Lung (tissue), 12 donors: Measurements from ENCODE around the gene NDUFA7. TPM values are rescaled to one million over a fixed set of nuclear protein-coding genes. Genes with fewer than 3 reads are reported as not detected.
A peak's percentile ranks its signal among the peaks of the same experiment; 100 is the strongest.
"Not testable (repeated sequence)": the region's sequence is repeated elsewhere in the genome, so short reads cannot be mapped to it uniquely, and the experiment has no call there.

ENCODE experiments used
- ATAC-seq: fragments of 200-7000 bp; cut with Tn5 transposase; one replicate; pipeline ENCODE4 v1.9.1; 2020; ENCODE audit warnings: moderate number of reproducible peaks; ENCODE audit not compliant: insufficient read depth, low FRiP score
- DNase-seq, 3 donors: peaks; one replicate each; pipeline ENCODE4 v3.0.0-alpha.2; 2013 to 2017
- H3K27ac ChIP-seq, 2 donors: one replicate each; pipeline ENCODE4 v1.5.1; 2013; ENCODE audit warnings: mild to moderate bottlenecking in 2 of 2, moderate library complexity in 2 of 2, control low read depth in 1 of 2, inconsistent platforms in 1 of 2, low read depth in 1 of 2, low read length in 1 of 2
- H3K27me3 ChIP-seq, 3 donors: one replicate each; pipeline ENCODE4 v1.5.1; 2013; ENCODE audit warnings: low read length in 2 of 3; ENCODE audit not compliant: control insufficient read depth in 3 of 3, insufficient read depth in 3 of 3
- H3K36me3 ChIP-seq, 4 donors: one replicate each; pipeline ENCODE4 v1.5.1; 2013; ENCODE audit warnings: low read length in 4 of 4, mild to moderate bottlenecking in 1 of 4, moderate library complexity in 1 of 4; ENCODE audit not compliant: control insufficient read depth in 4 of 4, insufficient read depth in 4 of 4
- H3K4me1 ChIP-seq, 5 donors: one replicate each; pipeline ENCODE4 v1.5.1; 2013; ENCODE audit warnings: low read length in 5 of 5, mild to moderate bottlenecking in 2 of 5, moderate library complexity in 1 of 5; ENCODE audit not compliant: control insufficient read depth in 5 of 5, insufficient read depth in 5 of 5
- H3K4me3 ChIP-seq: one replicate; pipeline ENCODE4 v1.5.1; 2013; ENCODE audit warnings: mild to moderate bottlenecking, control low read depth, moderate library complexity
- H3K9ac ChIP-seq, 2 donors: one replicate each; pipeline ENCODE4 v1.5.1; 2013; ENCODE audit warnings: low read length in 2 of 2, control low read depth in 1 of 2; ENCODE audit not compliant: insufficient read depth in 1 of 2
- H3K9me3 ChIP-seq, 4 donors: one replicate each; pipeline ENCODE4 v1.5.1; 2013; ENCODE audit warnings: low read length in 3 of 4, mild to moderate bottlenecking in 1 of 4, moderate library complexity in 1 of 4; ENCODE audit not compliant: control insufficient read depth in 4 of 4, insufficient read depth in 3 of 4
- CTCF ChIP-seq: IDR thresholded peaks from 2 replicates; pipeline ENCODE4 v1.5.1; 2012; ENCODE audit warnings: mild to moderate bottlenecking; ENCODE audit errors: control extremely low read depth, extremely low read depth
- WGBS, 2 donors: extraction: QIAGEN DNeasy Blood & Tissue Kit; methylation state at CpG; one replicate each; pipeline ENCODE4 v1.1.7; 2013; 5-methylcytosine and 5-hydroxymethylcytosine counted together
- polyA plus RNA-seq, 2 donors: library from polyadenylated mRNA; stranded (reverse); fragments of 200-250 nt; gene quantifications; one replicate each; pipeline ENCODE4 v1.2.1, GENCODE V29; 2013
- total RNA-seq, 2 donors: library from RNA; depleted of rRNA in 1 of 2; stranded (reverse); fragments of >200 nt in 1 of 2; gene quantifications; one replicate each; pipeline ENCODE4 v1.2.1, GENCODE V29; 2014 to 2021
- donor health status: control.
- donor health status: control.
- donor health status: Bipolar disorder and iron deficiency.
- donor health status: healthy.
- donor health status: DM: yes; HTN: yes; CAD: no.

Gene NDUFA7
- total and polyA plus RNA-seq, 4 donors: 10.6 to 239 (median 86.8) TPM

- no peak overlapping the region for H3K4me3 ChIP-seq
- no peaks in the 10 kb centered on the region for H3K27me3 ChIP-seq
- ATAC-seq: peak; percentile 37
- no peak overlapping the region for H3K27ac ChIP-seq
- peaks cover 0 to 6% (median 0%) of the 10 kb centered on the region in 5 donors for H3K4me1 ChIP-seq
- no peak for TF ChIP-seq CTCF
- WGBS, 2 donors: 66 to 72% methylated on average over 11 of the region's 11 CpGs
- no peak for DNase-seq
- peaks cover 0 to 8% (median 0%) of the 10 kb centered on the region in 4 donors for H3K36me3 ChIP-seq
- H3K9me3 ChIP-seq: no peaks in the 10 kb centered on the region
- H3K9ac ChIP-seq: no peak overlapping the region
These were observed 18.9 kb downstream of the NDUFA7 start for GRCh38 chr19:8302357-8302691.

- no CpG with 5 or more reads among the region's 9 CpGs for WGBS, 2 donors
- H3K4me3 ChIP-seq, DNase-seq, ATAC-seq, H3K36me3 ChIP-seq, H3K27ac ChIP-seq, H3K9me3 ChIP-seq, H3K27me3 ChIP-seq, H3K9ac ChIP-seq, H3K4me1 ChIP-seq: not testable (repeated sequence)
These were observed 29.8 kb downstream of the NDUFA7 start for GRCh38 chr19:8291337-8291736.

GRCh38 chr19:8276508-8276907 lies 44.7 kb downstream of the NDUFA7 start:
- H3K9ac ChIP-seq, H3K27me3 ChIP-seq, H3K27ac ChIP-seq, H3K4me3 ChIP-seq, DNase-seq, H3K4me1 ChIP-seq, ATAC-seq, H3K36me3 ChIP-seq, H3K9me3 ChIP-seq: not testable (repeated sequence)
- WGBS, 2 donors: no CpG with 5 or more reads among the region's 9 CpGs

GRCh38 chr19:8269724-8270123 lies 51.5 kb downstream of the NDUFA7 start:
- Histone ChIP-seq H3K4me3 (peak overlapping the region; percentile 3), H3K27ac (no peak overlapping the region), H3K9me3 (no peaks in the 10 kb centered on the region), H3K9ac (no peak overlapping the region), H3K36me3 (no peaks in the 10 kb centered on the region), H3K27me3 (no peaks in the 10 kb centered on the region), H3K4me1 (peaks cover 0 to 3% (median 0%) of the 10 kb centered on the region in 5 donors)
- no peak for ATAC-seq
- DNase-seq: no peak
- 87 to 91% methylated on average over 3 of the region's 3 CpGs for WGBS, 2 donors
- no peak for TF ChIP-seq CTCF

GRCh38 chr19:8265872-8266271 lies 55.3 kb downstream of the NDUFA7 start:
- Histone ChIP-seq H3K27ac (no peak overlapping the region), H3K27me3 (no peaks in the 10 kb centered on the region), H3K9ac (no peak overlapping the region), H3K4me3 (no peak overlapping the region), H3K4me1 (peaks cover 0 to 3% (median 0%) of the 10 kb centered on the region in 5 donors), H3K36me3 (peaks cover 0 to 5% (median 2%) of the 10 kb centered on the region in 4 donors), H3K9me3 (no peaks in the 10 kb centered on the region)
- 74 to 81% methylated on average over 3 of the region's 3 CpGs for WGBS, 2 donors
- TF ChIP-seq CTCF: no peak
- DNase-seq (no peak), ATAC-seq (no peak)

GRCh38 chr19:8264248-8264647 lies 56.9 kb downstream of the NDUFA7 start:
- H3K4me3 ChIP-seq, H3K9me3 ChIP-seq, H3K4me1 ChIP-seq, DNase-seq, H3K27me3 ChIP-seq, ATAC-seq, H3K9ac ChIP-seq, H3K36me3 ChIP-seq, H3K27ac ChIP-seq: not testable (repeated sequence)
- WGBS, 2 donors: 74 to 92% methylated on average over 4 of the region's 4 CpGs
